ENCODE data around the gene NPY.

Gene NPY

GRCh38 chr7:24316340-24316739, 32.4 kb downstream of the NPY start:
- FAIRE-seq, result no peak
- TF ChIP-seq POLR2A (IDR thresholded peaks at IDR 0.05; ENCODE audit: low read depth, low read length) (no peak), POLR2AphosphoS5 (IDR thresholded peaks at IDR 0.05; ENCODE audit: low read depth, low read length) (no peak), TAF1 (IDR thresholded peaks at IDR 0.05; ENCODE audit: borderline replicate concordance, low read depth, low read length) (no peak)
- no peak for DNase-seq (ENCODE audit: insufficient read length)

GRCh38 chr7:24318326-24318725, 34.3 kb downstream of the NPY start:
- FAIRE-seq, result peak; percentile 85
- TF ChIP-seq TAF1 (IDR thresholded peaks at IDR 0.05; ENCODE audit: borderline replicate concordance, low read depth, low read length), result no peak
- TF ChIP-seq POLR2A (IDR thresholded peaks at IDR 0.05; ENCODE audit: low read depth, low read length), result no peak
- no peak for TF ChIP-seq POLR2AphosphoS5 (IDR thresholded peaks at IDR 0.05; ENCODE audit: low read depth, low read length)
- peak; percentile 18 for DNase-seq (ENCODE audit: insufficient read length)

GRCh38 chr7:24319209-24319608, 35.2 kb downstream of the NPY start:
- DNase-seq (ENCODE audit: insufficient read length) (no peak), FAIRE-seq (peak; percentile 9)
- no peak for TF ChIP-seq TAF1 (IDR thresholded peaks at IDR 0.05; ENCODE audit: borderline replicate concordance, low read depth, low read length)
- TF ChIP-seq POLR2AphosphoS5 (IDR thresholded peaks at IDR 0.05; ENCODE audit: low read depth, low read length), result no peak
- no peak for TF ChIP-seq POLR2A (IDR thresholded peaks at IDR 0.05; ENCODE audit: low read depth, low read length)

- TF ChIP-seq POLR2A (IDR thresholded peaks at IDR 0.05; ENCODE audit: low read depth, low read length), result no peak
- TF ChIP-seq TAF1 (IDR thresholded peaks at IDR 0.05; ENCODE audit: borderline replicate concordance, low read depth, low read length), result no peak
- no peak for TF ChIP-seq POLR2AphosphoS5 (IDR thresholded peaks at IDR 0.05; ENCODE audit: low read depth, low read length)
- no peak for DNase-seq (ENCODE audit: insufficient read length)
- FAIRE-seq, result no peak
Observed at GRCh38 chr7:24323961-24324480, 40.0 kb downstream of the NPY start.

GRCh38 chr7:24325708-24326107, 41.7 kb downstream of the NPY start:
- FAIRE-seq (peak; percentile 99), DNase-seq (ENCODE audit: insufficient read length) (no peak)
- TF ChIP-seq TAF1 (IDR thresholded peaks at IDR 0.05; ENCODE audit: borderline replicate concordance, low read depth, low read length) (no peak), POLR2A (IDR thresholded peaks at IDR 0.05; ENCODE audit: low read depth, low read length) (0 out of 2 replicates have a peak, but pooled peaks have one; percentile 29), POLR2AphosphoS5 (IDR thresholded peaks at IDR 0.05; ENCODE audit: low read depth, low read length) (0 out of 2 replicates have a peak, but pooled peaks have one; percentile 28)

GRCh38 chr7:24328050-24328449, 44.1 kb downstream of the NPY start:
- TF ChIP-seq POLR2A (IDR thresholded peaks at IDR 0.05; ENCODE audit: low read depth, low read length), result no peak
- FAIRE-seq, result peak; percentile 33
- DNase-seq (ENCODE audit: insufficient read length), result no peak

GRCh38 chr7:24328894-24329293, 44.9 kb downstream of the NPY start:
- DNase-seq (ENCODE audit: insufficient read length), result no peak
- FAIRE-seq, result no peak
- TF ChIP-seq POLR2AphosphoS5 (IDR thresholded peaks at IDR 0.05; ENCODE audit: low read depth, low read length) (no peak), POLR2A (IDR thresholded peaks at IDR 0.05; ENCODE audit: low read depth, low read length) (no peak), TAF1 (IDR thresholded peaks at IDR 0.05; ENCODE audit: borderline replicate concordance, low read depth, low read length) (no peak)

- no peak for DNase-seq (ENCODE audit: insufficient read length)
- TF ChIP-seq TAF1 (IDR thresholded peaks at IDR 0.05; ENCODE audit: borderline replicate concordance, low read depth, low read length), result no peak
- no peak for TF ChIP-seq POLR2AphosphoS5 (IDR thresholded peaks at IDR 0.05; ENCODE audit: low read depth, low read length)
- no peak for TF ChIP-seq POLR2A (IDR thresholded peaks at IDR 0.05; ENCODE audit: low read depth, low read length)
- FAIRE-seq, result no peak
Observed at GRCh38 chr7:24334012-24334411, 50.0 kb downstream of the NPY start.

GRCh38 chr7:24334627-24335026, 50.6 kb downstream of the NPY start:
- FAIRE-seq (no peak), DNase-seq (ENCODE audit: insufficient read length) (no peak)
- TF ChIP-seq TAF1 (IDR thresholded peaks at IDR 0.05; ENCODE audit: borderline replicate concordance, low read depth, low read length), result no peak
- no peak for TF ChIP-seq POLR2AphosphoS5 (IDR thresholded peaks at IDR 0.05; ENCODE audit: low read depth, low read length)
- TF ChIP-seq POLR2A (IDR thresholded peaks at IDR 0.05; ENCODE audit: low read depth, low read length), result no peak

GRCh38 chr7:24336461-24336860, 52.5 kb downstream of the NPY start:
- FAIRE-seq (no peak), DNase-seq (ENCODE audit: insufficient read length) (no peak)
- no peak for TF ChIP-seq POLR2A (IDR thresholded peaks at IDR 0.05; ENCODE audit: low read depth, low read length)
- no peak for TF ChIP-seq TAF1 (IDR thresholded peaks at IDR 0.05; ENCODE audit: borderline replicate concordance, low read depth, low read length)
- no peak for TF ChIP-seq POLR2AphosphoS5 (IDR thresholded peaks at IDR 0.05; ENCODE audit: low read depth, low read length)

GRCh38 chr7:24337180-24337579, 53.2 kb downstream of the NPY start:
- TF ChIP-seq POLR2AphosphoS5 (IDR thresholded peaks at IDR 0.05; ENCODE audit: low read depth, low read length), result no peak
- TF ChIP-seq POLR2A (IDR thresholded peaks at IDR 0.05; ENCODE audit: low read depth, low read length), result no peak
- no peak for TF ChIP-seq TAF1 (IDR thresholded peaks at IDR 0.05; ENCODE audit: borderline replicate concordance, low read depth, low read length)
- FAIRE-seq, result no peak

GRCh38 chr7:24339575-24339974, 55.6 kb downstream of the NPY start:
- no peak for FAIRE-seq
- TF ChIP-seq POLR2AphosphoS5 (IDR thresholded peaks at IDR 0.05; ENCODE audit: low read depth, low read length), result no peak
- TF ChIP-seq POLR2A (IDR thresholded peaks at IDR 0.05; ENCODE audit: low read depth, low read length), result no peak
- TF ChIP-seq TAF1 (IDR thresholded peaks at IDR 0.05; ENCODE audit: borderline replicate concordance, low read depth, low read length), result no peak

More at GRCh38 chr7:24337180-24337579, 53.2 kb downstream of the NPY start:
- DNase-seq (ENCODE audit: insufficient read length), result no peak

More at GRCh38 chr7:24339575-24339974, 55.6 kb downstream of the NPY start:
- DNase-seq (ENCODE audit: insufficient read length), result no peak
